Skeletal muscle cell (primary cell): Measurements from ENCODE around the gene IL5RA.

ENCODE experiments used
- DNase-seq: peaks from one replicate; pipeline ENCODE4 v3.0.0-alpha.2; 2010; ENCODE audit warnings: low read depth
- H3K4me3 ChIP-seq: 2 replicates; pipeline ENCODE4 v1.5.1; 2011; ENCODE audit warnings: low read depth, mild to moderate bottlenecking, control low read depth, low read length, moderate library complexity

Gene IL5RA, protein sequence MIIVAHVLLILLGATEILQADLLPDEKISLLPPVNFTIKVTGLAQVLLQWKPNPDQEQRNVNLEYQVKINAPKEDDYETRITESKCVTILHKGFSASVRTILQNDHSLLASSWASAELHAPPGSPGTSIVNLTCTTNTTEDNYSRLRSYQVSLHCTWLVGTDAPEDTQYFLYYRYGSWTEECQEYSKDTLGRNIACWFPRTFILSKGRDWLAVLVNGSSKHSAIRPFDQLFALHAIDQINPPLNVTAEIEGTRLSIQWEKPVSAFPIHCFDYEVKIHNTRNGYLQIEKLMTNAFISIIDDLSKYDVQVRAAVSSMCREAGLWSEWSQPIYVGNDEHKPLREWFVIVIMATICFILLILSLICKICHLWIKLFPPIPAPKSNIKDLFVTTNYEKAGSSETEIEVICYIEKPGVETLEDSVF

DNA sequence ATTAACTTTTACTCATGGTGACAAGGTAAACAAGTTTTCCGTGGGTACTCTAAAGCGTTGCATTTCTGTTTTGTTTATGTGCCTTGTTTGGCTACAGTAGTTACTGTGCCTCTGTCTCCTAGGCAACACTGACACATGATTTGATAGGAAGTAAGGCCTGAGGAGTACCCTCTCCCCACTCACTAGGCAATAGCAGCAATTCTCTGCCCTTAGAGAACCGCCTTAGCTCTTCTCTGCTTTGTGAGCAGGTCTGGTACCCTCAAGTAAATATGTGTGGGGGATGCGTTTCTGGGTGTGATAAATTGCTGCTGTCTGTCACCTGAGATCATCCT is at the start of gene IL5RA:
Gene IL5RA, minus strand, starts transcription at position 76 of the 332 bp plus-strand sequence. CDS start 5,390 bp downstream, outside the sequence.
- no peak within 1 kb of the TSS for H3K4me3 ChIP-seq
- DNase-seq, result no peak

DNA sequence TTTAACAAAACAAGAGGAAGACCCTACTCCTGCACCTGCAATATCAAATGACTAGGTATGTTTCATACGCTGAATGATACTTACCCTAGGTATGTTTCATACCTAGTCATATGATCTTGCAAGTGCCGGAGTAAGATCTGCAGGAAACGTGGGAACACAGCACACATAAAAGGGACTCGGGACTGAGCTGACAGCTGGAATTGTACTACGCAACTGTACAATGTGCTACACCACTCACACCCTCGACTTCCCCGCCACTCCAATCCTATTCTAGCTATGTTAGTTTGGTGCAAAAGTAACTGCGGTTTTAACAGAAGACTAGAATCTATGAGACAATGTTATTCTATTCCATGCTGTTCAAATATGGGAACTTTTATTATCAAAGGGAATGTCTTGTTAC is 47.3 kb upstream of the IL5RA start:
- no peak overlapping the region for H3K4me3 ChIP-seq
- DNase-seq, result no peak

DNA sequence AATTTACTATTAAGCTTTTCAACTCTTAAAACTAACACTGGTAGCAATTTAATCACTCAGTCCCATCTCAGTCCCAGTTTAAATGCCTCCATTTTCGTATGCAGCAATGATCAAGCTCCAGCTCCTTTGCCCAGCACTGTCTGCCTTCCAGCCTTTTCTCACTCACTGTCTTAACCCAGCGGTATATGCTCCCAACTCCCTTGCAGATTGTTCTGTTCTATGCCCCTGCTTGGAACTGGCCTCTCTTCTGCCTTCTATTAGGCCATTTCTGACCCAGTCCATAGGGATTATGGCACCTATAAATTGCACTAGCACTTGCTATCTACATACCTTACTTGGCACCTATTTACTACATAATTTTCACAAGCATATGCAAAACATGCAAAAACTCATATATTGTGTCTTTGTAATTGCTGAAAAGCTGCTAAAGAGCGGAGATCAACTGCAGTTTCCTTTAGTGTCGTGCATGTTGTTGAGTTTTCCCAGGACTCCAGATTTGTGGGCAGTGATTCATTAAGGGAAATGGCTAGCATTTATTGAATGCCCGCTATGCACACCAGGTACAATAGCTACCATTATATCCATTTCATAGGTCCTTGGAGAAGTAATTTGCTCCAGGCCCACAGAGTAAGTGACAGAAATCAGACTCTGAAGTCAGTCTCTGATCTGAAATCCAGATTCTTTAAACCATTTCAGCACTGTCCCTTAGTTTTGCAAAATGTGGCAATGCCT is 44.9 kb upstream of the IL5RA start:
- no peak for DNase-seq
- no peak overlapping the region for H3K4me3 ChIP-seq

DNA sequence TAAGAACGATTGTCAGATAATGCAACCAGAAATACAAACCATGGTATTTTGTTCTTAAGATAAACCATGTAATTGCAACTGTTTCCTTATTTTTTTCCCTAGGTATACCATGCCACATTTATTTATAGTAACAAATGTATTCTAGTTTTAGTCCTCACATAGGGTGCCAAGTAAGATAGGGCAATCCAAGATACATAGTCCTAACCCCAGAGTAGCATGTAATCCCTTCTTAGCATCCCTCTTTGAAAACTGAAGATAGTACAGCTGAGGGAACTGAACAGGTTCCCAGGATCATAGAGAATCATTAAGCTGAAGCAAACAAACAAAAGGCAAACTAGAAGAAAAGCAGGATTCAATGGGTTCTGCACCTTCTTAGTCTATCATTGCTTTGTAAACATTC is 41.3 kb upstream of the IL5RA start:
- no peak overlapping the region for H3K4me3 ChIP-seq
- no peak for DNase-seq

DNA sequence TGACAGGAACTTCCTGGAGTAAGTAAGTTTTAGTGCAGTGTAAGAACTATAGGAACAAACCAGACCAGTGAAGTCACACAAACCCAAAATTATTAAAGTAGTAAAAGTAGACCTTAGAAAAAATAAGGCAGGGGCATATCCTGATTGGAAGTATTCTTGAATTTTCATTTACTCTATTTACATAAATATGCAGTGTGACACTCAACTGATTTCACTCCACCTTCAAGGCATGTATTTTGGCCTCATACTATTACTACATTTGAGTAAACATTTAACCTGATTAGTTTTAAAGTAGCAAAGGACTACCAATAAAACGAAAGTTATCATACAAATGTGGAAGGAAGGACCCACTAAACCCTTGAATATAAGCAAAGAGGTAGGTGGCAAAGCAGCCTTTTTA is 39.4 kb upstream of the IL5RA start:
- no peak for DNase-seq
- H3K4me3 ChIP-seq, result no peak overlapping the region

DNA sequence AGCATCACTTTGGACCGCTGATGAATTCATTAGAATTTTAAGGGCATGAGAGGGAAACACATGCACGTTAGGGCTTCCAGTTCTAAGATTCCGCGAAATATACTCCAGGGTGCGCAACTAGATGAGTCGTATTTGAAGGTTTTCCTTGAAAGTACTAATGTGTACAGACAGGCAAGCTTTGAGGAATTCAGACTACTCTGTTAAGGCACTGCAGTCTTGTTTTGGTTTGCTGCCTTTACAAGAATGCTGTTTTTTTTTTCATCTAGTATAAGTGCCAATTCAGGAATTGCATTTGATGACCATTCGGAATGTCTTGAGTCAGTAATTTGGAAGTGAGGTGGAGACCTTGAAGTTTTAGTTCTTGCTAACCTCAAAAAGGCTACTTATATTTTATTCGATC is 35.7 kb upstream of the IL5RA start:
- DNase-seq, result no peak
- H3K4me3 ChIP-seq, result no peak overlapping the region

DNA sequence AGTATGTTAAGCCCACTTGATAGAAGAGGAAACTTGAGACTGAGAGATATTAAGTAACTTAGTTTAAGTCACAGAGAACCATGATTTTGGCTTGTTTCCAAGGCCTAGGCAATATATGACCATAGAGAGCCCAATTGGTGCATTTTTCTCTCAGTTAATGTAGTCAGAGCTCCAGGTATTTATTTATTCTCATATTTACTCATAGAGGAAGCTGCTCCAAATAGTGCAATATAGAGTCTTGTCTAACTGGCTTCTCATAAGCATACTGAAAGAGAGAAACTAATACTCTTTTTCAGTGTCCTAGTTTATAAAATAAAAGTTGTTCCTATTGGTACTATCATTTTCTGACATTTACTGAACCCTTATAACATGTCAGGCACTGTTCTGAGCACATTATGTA is 31.8 kb upstream of the IL5RA start:
- no peak overlapping the region for H3K4me3 ChIP-seq
- no peak for DNase-seq

DNA sequence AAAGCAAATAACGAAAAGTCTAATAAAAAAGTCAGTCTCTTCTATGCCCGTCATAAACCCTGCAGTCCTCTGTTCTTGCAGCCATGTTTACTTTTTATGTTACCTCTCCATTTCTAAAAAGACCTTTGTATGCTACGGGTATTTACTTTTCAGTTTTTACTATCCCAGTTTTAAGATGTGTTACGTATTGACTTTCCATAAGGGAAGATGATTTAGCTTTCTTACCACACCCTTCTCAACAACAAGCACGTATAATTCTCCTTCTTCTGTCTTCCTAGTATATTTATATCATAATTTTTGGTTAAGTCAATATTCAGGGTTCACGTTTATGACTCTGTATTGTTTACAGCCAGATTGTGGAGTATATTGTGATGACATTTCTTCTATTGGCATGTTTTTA is 27.4 kb upstream of the IL5RA start:
- no peak overlapping the region for H3K4me3 ChIP-seq
- DNase-seq, result no peak

DNA sequence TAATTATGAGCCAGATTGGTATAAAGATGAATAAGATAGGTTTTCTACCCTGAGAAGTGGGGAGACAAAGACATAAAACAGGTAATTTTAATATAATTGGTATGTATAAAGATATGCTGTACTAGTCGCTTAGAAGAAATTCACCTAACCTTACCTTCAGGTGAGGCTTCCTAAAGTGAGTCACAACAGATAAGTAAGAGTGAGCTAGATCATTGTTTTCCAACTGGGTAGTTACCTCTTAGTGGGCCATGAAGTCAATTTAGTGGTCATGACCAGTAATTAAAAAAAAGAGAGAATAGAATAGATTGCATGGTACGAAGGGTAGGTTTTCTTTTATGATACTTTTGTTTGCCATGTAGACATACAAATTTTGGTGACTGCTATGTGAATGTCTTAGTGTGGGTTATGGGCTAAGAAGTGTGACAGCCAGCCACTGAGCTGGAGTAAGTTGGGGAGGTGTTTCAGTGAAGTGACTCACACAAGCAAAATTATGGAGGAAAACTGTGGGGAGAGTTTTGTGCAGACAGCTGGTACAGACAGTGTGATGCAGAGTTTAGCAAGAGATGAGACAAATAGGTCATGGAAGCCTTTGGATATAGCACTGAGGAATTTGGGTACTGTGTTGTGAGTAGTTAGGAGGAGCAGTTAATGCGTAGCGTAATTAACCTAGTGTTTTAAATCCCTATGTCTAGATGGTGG is 24.7 kb upstream of the IL5RA start:
- no peak overlapping the region for H3K4me3 ChIP-seq
- no peak for DNase-seq

DNA sequence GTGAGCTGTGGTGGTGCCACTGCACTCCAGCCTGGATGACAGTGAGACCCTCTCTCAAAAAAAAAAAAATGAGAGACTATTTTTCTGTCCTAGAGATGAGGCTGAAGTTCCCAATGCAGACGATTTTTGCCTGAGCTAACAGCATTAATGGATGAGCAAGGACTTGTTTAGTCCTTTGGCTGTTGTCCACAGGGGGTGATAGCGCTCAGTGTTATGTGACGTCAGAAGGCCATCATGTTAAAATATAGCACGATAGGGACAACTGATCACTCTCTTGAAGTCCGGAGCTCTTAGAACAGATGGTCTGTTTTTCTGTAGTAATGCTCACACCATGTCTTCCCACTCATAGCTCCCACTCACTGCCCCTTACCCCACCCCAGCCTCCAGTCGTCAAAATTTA is 23.3 kb upstream of the IL5RA start:
- DNase-seq, result no peak
- no peak overlapping the region for H3K4me3 ChIP-seq

DNA sequence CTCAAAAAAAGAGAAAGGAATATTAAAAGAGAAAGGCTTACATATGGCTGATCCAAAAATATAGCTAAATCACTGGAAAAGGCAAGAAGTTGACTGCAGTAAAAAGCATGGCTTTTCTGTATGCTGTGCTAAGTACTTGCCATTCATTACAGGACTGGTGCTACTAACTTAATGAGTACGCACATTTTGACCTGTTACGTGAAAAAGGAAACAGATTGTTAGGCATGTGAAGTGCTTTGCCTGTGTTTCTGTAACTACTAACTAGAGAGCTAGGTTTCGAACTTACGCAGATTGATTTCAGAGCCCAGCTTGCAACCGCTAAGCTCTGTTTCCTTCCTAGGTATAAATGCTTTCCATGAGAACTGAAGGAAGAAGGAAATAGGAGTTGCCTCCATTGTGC is 19.4 kb upstream of the IL5RA start:
- DNase-seq, result no peak
- H3K4me3 ChIP-seq, result no peak overlapping the region

DNA sequence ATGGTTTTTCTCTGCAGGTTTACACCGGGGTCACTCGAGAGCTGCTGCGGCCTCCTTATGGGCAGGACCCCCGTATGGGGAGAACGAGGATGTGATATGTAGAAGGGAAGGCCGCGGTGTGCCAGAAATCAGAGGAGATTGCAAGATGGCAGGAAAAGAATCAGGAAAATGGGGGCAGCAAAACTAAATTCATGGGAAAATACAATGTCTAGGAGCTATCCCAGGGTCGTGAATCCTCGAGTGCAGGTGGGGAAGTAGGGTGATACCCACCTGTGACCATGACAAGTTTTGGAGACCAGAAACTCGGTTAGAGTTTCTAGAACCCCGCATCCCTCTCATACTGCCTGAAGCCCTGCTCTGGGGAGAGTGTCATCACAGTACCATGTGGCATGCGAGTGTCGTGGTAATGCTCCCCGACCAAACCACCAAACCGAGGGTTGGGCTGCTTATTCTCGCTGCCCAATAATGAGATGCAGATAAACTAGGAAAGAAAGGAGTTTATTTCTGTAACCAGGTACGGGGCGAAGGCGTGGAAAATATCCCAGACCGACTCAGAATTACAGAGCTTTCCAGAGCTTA is 17.3 kb upstream of the IL5RA start:
- peak overlapping the region; percentile 64 for H3K4me3 ChIP-seq
- no peak for DNase-seq

DNA sequence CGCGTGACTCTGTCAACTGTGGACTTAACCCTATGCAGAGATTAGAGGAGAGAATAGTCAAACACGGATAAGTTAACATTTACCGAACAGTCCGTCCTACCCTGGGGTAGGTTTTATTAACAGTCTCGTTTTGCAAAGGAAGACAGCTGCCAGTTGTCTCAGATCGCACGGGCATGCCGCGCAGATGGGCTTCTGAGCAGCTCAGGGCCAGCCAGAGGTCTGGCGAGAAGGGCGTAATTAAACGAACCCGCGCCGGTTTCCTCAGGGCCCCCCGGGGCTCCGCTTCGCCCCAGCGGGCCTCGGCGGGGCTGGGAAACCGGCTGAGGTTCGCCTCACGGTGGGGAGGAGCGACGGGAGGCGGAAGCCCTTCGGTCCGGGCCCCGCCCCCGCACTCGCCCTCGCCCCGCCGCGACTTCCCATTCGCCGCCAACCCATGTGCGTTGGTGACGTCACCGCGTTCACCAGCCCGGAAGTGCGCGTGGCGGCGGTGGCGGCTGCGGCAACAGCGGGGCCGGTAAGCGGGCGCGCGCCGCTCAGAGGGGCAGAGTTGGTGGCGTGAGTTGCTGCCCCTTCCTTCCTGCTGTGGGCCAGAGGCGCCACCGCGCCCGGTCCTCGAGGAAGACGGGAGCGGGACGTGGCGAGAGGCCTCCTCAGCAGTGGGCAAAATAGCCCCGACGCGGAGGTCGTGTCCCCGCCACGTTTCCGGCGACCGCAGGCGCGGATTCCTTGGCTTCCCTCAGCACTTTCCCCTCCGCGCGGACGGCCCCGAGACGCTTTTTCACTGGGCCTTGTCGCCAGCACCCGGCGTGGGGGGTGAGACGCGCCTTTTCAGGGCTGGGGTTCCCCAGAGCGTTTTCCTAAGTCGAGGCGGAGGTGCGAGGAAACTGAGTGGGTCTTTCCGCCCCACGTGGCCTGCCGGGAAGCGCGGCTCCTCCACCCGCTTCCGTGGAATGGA is 16.6 kb upstream of the IL5RA start, which contains the start of gene TRNT1:
Gene TRNT1, plus strand, starts transcription at position 464 of the 955 bp plus-strand sequence. CDS start 2,101 bp downstream, outside the sequence.
- H3K4me3 ChIP-seq, result peak within 1 kb of the TSS; percentile 64
- DNase-seq, result peak; percentile 81

DNA sequence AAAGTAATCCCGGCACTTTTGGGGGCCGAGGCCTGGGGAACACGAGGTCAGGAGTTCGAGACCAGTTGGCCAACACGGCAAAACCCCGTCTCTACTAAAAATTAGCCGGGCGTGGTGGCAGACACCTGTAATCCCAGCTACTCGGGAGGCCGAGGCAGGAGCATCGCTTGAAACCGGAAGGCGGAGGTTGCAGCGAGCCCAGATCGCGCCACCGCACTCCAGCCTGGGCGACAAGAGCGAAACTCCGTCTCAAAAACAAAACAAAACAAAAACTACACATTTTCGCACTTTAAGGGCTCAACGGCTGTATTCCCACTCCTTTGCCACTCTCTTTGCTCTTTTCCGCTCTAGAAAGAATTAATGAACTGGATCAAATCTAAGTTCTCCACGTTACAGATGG is 15.8 kb upstream of the IL5RA start:
- DNase-seq, result no peak

DNA sequence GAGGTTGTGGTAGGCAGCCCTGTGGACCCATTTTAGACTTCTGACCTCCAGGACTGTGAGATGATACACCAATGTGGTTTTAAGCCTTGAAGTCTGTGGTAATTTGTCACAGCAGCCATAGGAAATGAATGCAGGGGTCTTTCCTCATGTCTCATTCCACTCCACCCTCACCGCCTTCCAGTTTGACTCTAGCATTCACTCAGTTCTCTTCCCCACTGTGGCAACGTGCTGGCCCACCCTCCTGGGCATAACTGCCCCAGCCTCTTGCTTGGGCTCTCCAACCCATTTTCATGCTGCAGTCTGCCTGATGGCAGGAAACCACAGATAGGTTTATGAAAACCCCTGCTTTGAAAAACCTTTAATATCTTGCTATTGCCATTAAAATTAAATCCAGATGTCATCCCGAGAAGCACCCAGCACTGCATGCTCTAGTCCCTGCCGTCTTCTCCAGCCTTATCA is 9.2 kb upstream of the IL5RA start:
- DNase-seq, result no peak
- no peak overlapping the region for H3K4me3 ChIP-seq

More for the DNA sequence above, 15.8 kb upstream of the IL5RA start:
- H3K4me3 ChIP-seq, result peak overlapping the region; percentile 64

DNA sequence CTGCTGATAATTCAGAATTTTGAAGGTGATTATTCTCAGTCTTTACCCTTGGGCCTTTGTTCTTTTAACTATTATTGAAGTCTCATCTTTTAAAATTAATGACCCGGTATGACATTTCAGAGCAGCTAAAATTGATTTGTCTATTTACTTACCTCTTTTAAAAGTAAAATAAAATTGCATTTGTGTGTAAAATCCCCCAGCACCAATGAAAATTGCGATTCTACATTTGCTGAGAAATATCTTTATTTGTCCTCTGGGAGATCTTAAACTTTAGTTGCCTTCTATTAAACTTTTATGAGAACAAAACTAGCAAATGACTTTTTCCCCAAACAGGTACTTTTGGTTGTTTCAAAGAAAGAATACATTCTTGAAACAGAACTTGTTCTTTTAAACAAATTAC is 7.5 kb upstream of the IL5RA start:
- H3K4me3 ChIP-seq, result no peak overlapping the region

DNA sequence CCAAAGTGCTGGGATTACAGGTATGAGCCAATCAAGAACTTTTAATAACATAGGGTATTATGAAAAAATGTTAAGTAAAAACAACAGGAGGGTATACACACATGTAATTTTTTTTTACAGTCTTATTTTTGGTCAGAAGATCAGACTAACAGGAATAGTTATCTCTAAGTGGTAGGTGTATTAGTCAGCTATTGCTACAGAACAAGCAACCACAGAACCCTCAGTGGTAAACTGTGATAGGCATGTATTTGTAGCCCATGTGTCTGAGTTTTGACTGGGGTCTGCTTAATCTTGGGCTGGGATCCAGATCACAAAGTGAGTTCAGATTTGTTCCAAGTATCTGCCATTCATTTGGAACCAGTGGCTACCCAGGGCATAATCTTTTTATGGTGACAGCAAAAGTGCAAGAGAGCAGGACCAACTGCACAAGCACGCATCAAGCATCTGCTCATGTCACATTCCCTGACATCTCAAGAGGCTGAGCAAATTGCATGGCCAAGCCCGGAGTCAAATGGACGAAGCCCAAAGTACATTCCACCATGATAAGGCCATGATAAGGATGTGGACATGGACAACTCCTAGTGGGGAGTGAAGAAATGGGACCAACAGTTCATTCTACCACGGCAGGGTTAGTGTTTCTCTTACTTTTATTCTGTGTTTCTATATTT is 3.0 kb upstream of the IL5RA start:
- H3K4me3 ChIP-seq, result no peak overlapping the region
- DNase-seq, result no peak

More for the DNA sequence above, 7.5 kb upstream of the IL5RA start:
- no peak for DNase-seq

DNA sequence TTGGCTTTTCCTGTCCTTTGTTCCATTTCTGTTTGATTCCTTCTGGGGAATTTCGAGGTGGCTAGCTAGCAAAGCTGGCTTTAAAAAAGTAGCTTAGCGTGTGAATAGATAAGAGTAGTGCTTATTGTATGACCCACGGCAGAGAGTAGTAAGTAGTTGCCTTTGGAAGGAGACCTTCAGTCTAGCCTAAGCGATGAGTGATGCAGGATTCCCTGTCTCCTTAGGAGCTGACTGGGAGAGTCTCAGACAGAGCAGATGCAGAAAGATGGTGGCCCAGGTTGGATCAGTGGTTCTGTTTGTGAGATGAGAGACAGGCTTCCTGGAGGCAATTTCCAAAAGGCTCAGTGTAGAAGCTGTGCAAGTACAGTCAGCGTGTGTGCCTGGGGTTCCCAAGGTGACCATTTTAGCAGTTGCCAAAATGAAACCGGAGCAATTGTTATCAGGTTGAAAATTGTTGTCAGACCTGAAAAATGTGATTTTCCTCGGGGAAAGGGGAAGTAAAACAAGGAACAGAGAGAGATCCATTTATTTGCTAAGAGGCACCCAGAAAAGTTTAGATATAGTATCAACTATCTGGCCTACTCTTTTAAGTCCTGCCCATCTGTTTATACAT is 681 bp upstream of the IL5RA start:
- no peak overlapping the region for H3K4me3 ChIP-seq
- no peak for DNase-seq
